Psoas muscle (tissue), 8 donors: ENCODE measurements around the gene ZC3H10. TPM values are rescaled to one million over a fixed set of nuclear protein-coding genes. Genes with fewer than 3 reads are reported as not detected.
A peak's percentile ranks its signal among the peaks of the same experiment; 100 is the strongest.

Experiments used
- ATAC-seq, 4 donors: fragments of 200-7000 bp; cut with Tn5 transposase; one replicate each; pipeline ENCODE4 v1.9.1; 2020; ENCODE audit warnings: moderate library complexity in 3 of 4, mild to moderate bottlenecking in 2 of 4
- DNase-seq, 2 donors: peaks; one replicate each; pipeline ENCODE4 v3.0.0-alpha.2; 2020
- H3K27ac ChIP-seq: fragments of 200-600 bp; one replicate; pipeline ENCODE4 v1.8.0; 2022
- H3K27me3 ChIP-seq, 3 donors: fragments of 200-600 bp in 1 of 3; one replicate each; pipeline versions ENCODE4 v1.6.1 to v1.8.0; 2013 to 2022; ENCODE audit warnings: low read length in 2 of 3, mild to moderate bottlenecking in 2 of 3, moderate library complexity in 1 of 3; ENCODE audit not compliant: insufficient read depth in 3 of 3
- H3K36me3 ChIP-seq, 2 donors: fragments of 200-600 bp in 1 of 2; one replicate each; pipeline versions ENCODE4 v1.6.1 to v1.8.0; 2013 to 2022; ENCODE audit warnings: low read depth in 1 of 2, mild to moderate bottlenecking in 1 of 2, moderate library complexity in 1 of 2; ENCODE audit not compliant: insufficient read depth in 1 of 2
- H3K4me1 ChIP-seq: fragments of 200-600 bp; one replicate; pipeline ENCODE4 v1.8.0; 2022
- H3K4me3 ChIP-seq: fragments of 200-600 bp; one replicate; pipeline ENCODE4 v1.8.0; 2022; ENCODE audit warnings: mild to moderate bottlenecking
- H3K9me3 ChIP-seq: fragments of 200-600 bp; one replicate; pipeline ENCODE4 v1.8.0; 2022
- CTCF ChIP-seq: fragments of 200-600 bp; IDR thresholded peaks from one replicate; pipeline ENCODE4 v1.8.0; 2022; ENCODE audit warnings: antibody characterized with exemption
- WGBS, 3 donors: extraction: QIAGEN DNeasy Blood & Tissue Kit; methylation state at CpG; one replicate each; pipeline versions ENCODE4 v1.1.6 to v1.1.7; 2013; 5-methylcytosine and 5-hydroxymethylcytosine counted together
- intact Hi-C, 2 donors: fragments of 100-400 bp; cut with DNase I; formaldehyde crosslinking; loops; one replicate each; pipeline versions ENCODE4 v1.11.0 to v1.14.2; 2022
- polyA plus RNA-seq, 3 donors: library from polyadenylated mRNA; stranded (reverse); fragments of 200-250 nt; gene quantifications; one replicate each; pipeline ENCODE4 v1.2.3, GENCODE V29; 2013
- total RNA-seq, 4 donors: library from RNA; stranded (reverse); fragmentation: NEBNext Ultra II Directional in 2 of 4; extraction: Animal tissue kit (Norgen Biotek cat#: 25700) in 2 of 4; gene quantifications; one replicate each; pipeline versions ENCODE4 v1.2.1 to v1.2.4, GENCODE V29; 2021 to 2023
- donor health status: healthy with polysubstance abuse.
- donor health status: DM: no; HTN: no; CAD: no; lungs with moderate emphysema.
- donor health status: Bipolar disorder and iron deficiency.
- donor health status: healthy.
- donor health status: DM: yes; HTN: yes; CAD: no.
- donor health status: DM: no; HTN: no; CAD: no.
- donor health status: DM: no; HTN: no; CAD: no.
- donor health status: DM: yes; HTN: yes; CAD: no.

The ZC3H10 gene
- total and polyA plus RNA-seq, 7 donors: 3.5 to 10.3 (median 5.4) TPM

DNA sequence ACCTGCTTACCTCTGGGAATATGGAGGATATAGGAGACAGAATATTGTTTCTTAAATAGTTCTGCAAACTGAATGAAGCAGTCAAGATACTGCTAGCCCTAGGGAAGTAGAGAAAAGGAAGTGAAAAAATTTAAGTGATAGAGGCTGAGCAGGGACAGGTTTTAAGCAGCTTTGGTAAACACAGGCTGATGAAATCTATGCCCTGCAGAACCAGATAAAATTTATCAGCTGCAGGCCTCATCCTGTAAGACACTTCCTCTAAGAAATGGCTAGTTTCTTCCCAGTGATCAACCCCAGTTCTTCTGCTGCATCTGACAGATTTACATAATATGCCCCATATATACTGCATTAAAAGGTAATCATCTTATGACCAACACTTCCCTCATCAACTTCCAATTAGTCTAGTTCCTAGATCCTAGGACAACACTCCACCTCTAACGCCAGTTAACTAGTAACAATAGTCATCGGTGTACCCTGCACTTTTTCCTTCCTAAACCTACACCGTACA lies 8.7 kb downstream of the ZC3H10 start:
- WGBS, 3 donors: 50 to 56% (median 55%) methylated on average over 3 of the region's 3 CpGs
- intact Hi-C loops: loop anchor here (5.0 to 10.0 kb wide), 3 partner anchors 131 to 341 kb away; partner anchors contain the start of genes SPRYD4 (in 2 of the 2) and ANKRD52 (in 1 of the 2)
- H3K27ac ChIP-seq: peak overlapping the region; percentile 95
- no peak for DNase-seq
- peak overlapping the region; percentile 86 for H3K4me3 ChIP-seq
- no peaks in the 10 kb centered on the region for H3K27me3 ChIP-seq
- no peak for TF ChIP-seq CTCF
- peaks cover 35% of the 10 kb centered on the region for H3K4me1 ChIP-seq
- H3K9me3 ChIP-seq: no peaks in the 10 kb centered on the region
- peaks cover 0 to 23% of the 10 kb centered on the region in 2 donors for H3K36me3 ChIP-seq
- ATAC-seq: no peak

DNA sequence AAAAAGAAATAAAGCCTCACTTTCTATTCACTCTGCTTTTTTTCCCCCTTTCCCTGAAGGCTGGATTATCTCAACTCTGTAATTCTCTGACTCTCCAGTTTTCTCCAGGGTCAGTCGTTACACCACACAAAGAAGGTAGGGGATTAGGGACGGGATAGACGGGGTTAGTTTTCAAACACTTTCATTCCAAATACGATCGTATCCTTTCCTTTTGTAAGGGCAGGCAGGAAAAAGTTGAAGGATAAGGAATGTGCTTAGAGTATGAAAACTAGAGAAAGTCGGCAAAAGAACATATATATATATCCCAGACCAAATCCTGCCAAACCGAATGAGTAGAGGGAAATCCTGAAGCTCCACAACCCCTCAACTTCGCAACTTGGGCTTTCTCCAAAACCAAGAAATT lies 9.4 kb downstream of the ZC3H10 start:
- ATAC-seq (no peak), DNase-seq (no peak)
- Histone ChIP-seq H3K36me3 (peaks cover 0 to 23% of the 10 kb centered on the region in 2 donors), H3K9me3 (no peaks in the 10 kb centered on the region), H3K27ac (peak overlapping the region; percentile 95), H3K4me3 (peak overlapping the region; percentile 86), H3K4me1 (peaks cover 28% of the 10 kb centered on the region), H3K27me3 (no peaks in the 10 kb centered on the region)
- intact Hi-C loops: loop anchor here (5.0 to 10.0 kb wide), 3 partner anchors 130 to 340 kb away; partner anchors contain the start of genes SPRYD4 (in 2 of the 2) and ANKRD52 (in 1 of the 2)
- WGBS, 3 donors: 0 to 1% (median 0%) methylated on average over 8 of the region's 8 CpGs
- no peak for TF ChIP-seq CTCF

DNA sequence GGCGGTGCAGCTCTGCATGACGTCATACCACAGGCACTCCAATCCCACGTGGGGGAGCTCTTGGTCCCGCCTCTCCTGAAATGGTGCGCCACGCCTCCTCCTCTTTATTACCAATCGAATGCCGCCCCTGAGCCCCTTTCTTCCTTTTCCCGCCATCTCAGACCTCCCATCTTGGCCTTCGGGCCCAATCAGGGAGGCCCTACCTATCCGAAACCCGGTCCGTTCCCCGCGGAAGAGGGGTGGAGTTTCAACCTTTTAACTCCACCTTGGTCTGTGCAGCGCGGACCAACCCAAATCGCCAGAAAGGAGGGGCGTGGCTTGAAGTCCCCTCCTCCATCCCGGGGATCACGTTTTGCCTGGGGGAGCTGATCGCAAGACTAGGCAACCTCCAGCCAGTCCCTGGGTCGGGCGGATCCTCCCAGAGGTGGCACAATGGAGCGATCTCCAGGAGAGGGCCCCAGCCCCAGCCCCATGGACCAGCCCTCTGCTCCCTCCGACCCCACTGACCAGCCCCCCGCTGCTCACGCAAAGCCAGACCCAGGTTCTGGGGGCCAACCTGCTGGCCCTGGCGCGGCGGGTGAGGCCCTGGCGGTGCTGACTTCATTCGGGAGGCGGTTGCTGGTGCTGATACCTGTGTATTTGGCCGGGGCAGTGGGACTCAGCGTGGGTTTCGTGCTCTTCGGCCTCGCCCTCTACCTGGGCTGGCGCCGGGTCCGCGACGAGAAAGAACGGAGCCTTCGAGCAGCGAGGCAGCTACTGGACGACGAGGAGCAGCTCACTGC lies 10.0 kb downstream of the ZC3H10 start, which contains the start of gene ESYT1:
Gene ESYT1 (plus strand): TSS at position 380 of the 782 bp plus-strand sequence. CDS start 53 bp downstream, at position 433.
- H3K27ac ChIP-seq: peak within 1 kb of the TSS; percentile 95
- peaks cover 23% of the 10 kb centered on the region for H3K4me1 ChIP-seq
- no peaks in the 10 kb centered on the region for H3K27me3 ChIP-seq
- DNase-seq (peak; percentile 98 to 99), ATAC-seq (peak; percentile 90 to 93 (median 91))
- H3K36me3 ChIP-seq: peaks cover 0 to 28% of the 10 kb centered on the region in 2 donors
- WGBS, 3 donors: 0 to 1% (median 0%) methylated on average over 45 to 49 of the region's 49 CpGs
- no peak for TF ChIP-seq CTCF
- intact Hi-C loops: loop anchor here (5.0 to 10.0 kb wide), 3 partner anchors 129 to 339 kb away; partner anchors contain the start of genes SPRYD4 (in 2 of the 2) and ANKRD52 (in 1 of the 2)
- H3K4me3 ChIP-seq: peak within 1 kb of the TSS; percentile 86
- H3K9me3 ChIP-seq: no peaks in the 10 kb centered on the region

DNA sequence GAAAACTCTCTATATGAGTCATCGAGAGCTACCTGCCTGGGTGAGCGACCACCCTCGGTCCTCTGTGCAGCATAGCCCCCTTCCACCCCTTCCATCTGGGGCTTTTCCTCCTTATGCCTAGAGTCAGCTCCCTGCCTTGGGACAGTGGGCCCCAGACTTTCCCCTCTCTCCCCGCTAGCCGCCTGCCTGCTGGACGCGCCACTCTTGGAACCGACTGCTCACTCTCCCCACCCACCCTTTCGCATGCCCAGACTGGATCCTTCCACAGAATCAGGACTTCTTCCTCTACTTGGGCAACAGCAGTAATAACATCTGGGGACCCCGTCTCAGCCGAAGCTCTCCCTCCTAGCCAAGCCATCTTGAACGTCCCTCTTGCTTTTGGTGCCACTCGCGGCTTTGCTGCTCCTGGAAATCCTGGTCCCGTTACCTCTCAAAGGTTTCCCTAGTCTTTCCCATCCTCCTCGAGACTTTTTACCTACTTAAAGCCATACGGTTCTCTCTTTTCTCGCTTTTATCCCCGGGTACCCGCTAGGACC lies 10.7 kb downstream of the ZC3H10 start:
- Histone ChIP-seq H3K9me3 (no peaks in the 10 kb centered on the region), H3K4me3 (peak overlapping the region; percentile 86), H3K27ac (peak overlapping the region; percentile 95), H3K36me3 (peaks cover 0 to 35% of the 10 kb centered on the region in 2 donors), H3K27me3 (no peaks in the 10 kb centered on the region), H3K4me1 (peaks cover 23% of the 10 kb centered on the region)
- DNase-seq: peak; percentile 35 to 69
- TF ChIP-seq CTCF: no peak
- 0 to 1% (median 1%) methylated on average over 20 of the region's 20 CpGs for WGBS, 3 donors
- intact Hi-C loops: loop anchor here (5.0 to 10.0 kb wide), 3 partner anchors 129 to 339 kb away; partner anchors contain the start of genes SPRYD4 (in 2 of the 2) and ANKRD52 (in 1 of the 2)
- ATAC-seq: peak in 2 of 4 donors; percentile 11 to 26
